Epithelial cell of proximal tubule (primary cell): Measurements from ENCODE around the gene ZNF629. TPM values are rescaled to one million over a fixed set of nuclear protein-coding genes. Genes with fewer than 3 reads are reported as not detected.

Experiments
- DNase-seq: peaks from one replicate; pipeline ENCODE4 v3.0.0-alpha.2; 2011; ENCODE audit warnings: low read depth
- H3K4me3 ChIP-seq: 2 replicates; pipeline ENCODE4 v1.5.1; 2011; ENCODE audit warnings: low read depth, mild to moderate bottlenecking, low read length
- CTCF ChIP-seq: conservative IDR thresholded peaks from 2 replicates; pipeline ENCODE4 v1.5.1; 2012; ENCODE audit warnings: low read depth, mild to moderate bottlenecking, low read length
- total RNA-seq: library from RNA; depleted of rRNA; stranded (reverse); fragments of >200 nt; gene quantifications from 2 replicates; pipeline ENCODE4 v1.2.3, GENCODE V29; 2015

The ZNF629 gene
- total RNA-seq, 1 donor from 2014 or later, result 14.0 TPM

GRCh38 chr16:30760001-30760559 lies 26.9 kb downstream of the ZNF629 start:
- DNase-seq, result no peak
- H3K4me3 ChIP-seq, result no peak overlapping the region
- no peak for TF ChIP-seq CTCF

- TF ChIP-seq CTCF, result no peak
- H3K4me3 ChIP-seq, result no peak overlapping the region
- no peak for DNase-seq
Measured at GRCh38 chr16:30758988-30759491, 28.0 kb downstream of the ZNF629 start.

GRCh38 chr16:30757316-30757715 lies 29.7 kb downstream of the ZNF629 start:
- H3K4me3 ChIP-seq, result no peak overlapping the region
- TF ChIP-seq CTCF, result no peak
- no peak for DNase-seq

GRCh38 chr16:30756781-30757100 lies 30.3 kb downstream of the ZNF629 start:
- no peak for TF ChIP-seq CTCF
- DNase-seq, result no peak
- no peak overlapping the region for H3K4me3 ChIP-seq

- no peak for TF ChIP-seq CTCF
- no peak for DNase-seq
- H3K4me3 ChIP-seq, result no peak overlapping the region
Measured at GRCh38 chr16:30755955-30756780, 30.8 kb downstream of the ZNF629 start.

- no peak overlapping the region for H3K4me3 ChIP-seq
- DNase-seq, result no peak
- TF ChIP-seq CTCF, result no peak
Measured at GRCh38 chr16:30753596-30753995, 33.4 kb downstream of the ZNF629 start.
